Suprapubic skin (tissue), 4 donors: ENCODE measurements around the gene SLC5A3. TPM values are rescaled to one million over a fixed set of nuclear protein-coding genes. Genes with fewer than 3 reads are reported as not detected.

Experiments used
- DNase-seq, 2 donors: peaks; one replicate each; pipeline ENCODE4 v3.0.0-alpha.2; 2019; ENCODE audit warnings: low spot score in 2 of 2
- H3K27ac ChIP-seq: fragments of 200-600 bp; sonication (generic); one replicate; pipeline ENCODE4 v1.5.1; 2019
- H3K27me3 ChIP-seq: fragments of 200-600 bp; sonication (generic); one replicate; pipeline ENCODE4 v1.5.1; 2019
- H3K36me3 ChIP-seq: fragments of 200-600 bp; sonication (generic); one replicate; pipeline ENCODE4 v1.5.1; 2019
- H3K4me1 ChIP-seq: fragments of 200-600 bp; sonication (generic); one replicate; pipeline ENCODE4 v1.5.1; 2019
- H3K4me3 ChIP-seq: fragments of 200-600 bp; sonication (generic); one replicate; pipeline ENCODE4 v1.5.1; 2019; ENCODE audit warnings: mild to moderate bottlenecking
- H3K9me3 ChIP-seq: fragments of 200-600 bp; sonication (generic); one replicate; pipeline ENCODE4 v1.5.1; 2019
- CTCF ChIP-seq, 2 donors: fragments of 200-600 bp in 1 of 2; fragments of 450-650 bp in 1 of 2; sonication (generic) in 1 of 2; IDR thresholded peaks; one replicate each; pipeline ENCODE4 v1.5.1; 2016 to 2019; ENCODE audit warnings: antibody characterized with exemption in 2 of 2, mild to moderate bottlenecking in 1 of 2, moderate library complexity in 1 of 2
- EP300 ChIP-seq: sonication (generic); formaldehyde crosslinking; IDR thresholded peaks from one replicate; pipeline ENCODE4 v1.6.1; 2017; ENCODE audit warnings: antibody characterized with exemption
- POLR2A ChIP-seq, 2 donors: fragments of 450-650 bp; IDR thresholded peaks; one replicate each; pipeline ENCODE4 v1.6.1; 2017; ENCODE audit warnings: antibody characterized with exemption in 2 of 2, mild to moderate bottlenecking in 2 of 2, moderate library complexity in 2 of 2
- POLR2AphosphoS5 ChIP-seq, 3 donors: sonication (generic); formaldehyde crosslinking; IDR thresholded peaks; one replicate each; pipeline ENCODE4 v1.6.1; 2017; ENCODE audit warnings: antibody characterized with exemption in 3 of 3
- WGBS: methylation state at CpG from one replicate; pipeline ENCODE4 v1.1.5; 2018; 5-methylcytosine and 5-hydroxymethylcytosine counted together
- total RNA-seq, 4 donors: library from RNA; depleted of rRNA; stranded (reverse); fragments of >200 nt; gene quantifications; one replicate each; pipeline ENCODE4 v1.1.0, GENCODE V29; 2016

The SLC5A3 gene
- total RNA-seq, 4 donors from 2014 or later: 35.8 to 58.1 (median 48.5) TPM

DNA sequence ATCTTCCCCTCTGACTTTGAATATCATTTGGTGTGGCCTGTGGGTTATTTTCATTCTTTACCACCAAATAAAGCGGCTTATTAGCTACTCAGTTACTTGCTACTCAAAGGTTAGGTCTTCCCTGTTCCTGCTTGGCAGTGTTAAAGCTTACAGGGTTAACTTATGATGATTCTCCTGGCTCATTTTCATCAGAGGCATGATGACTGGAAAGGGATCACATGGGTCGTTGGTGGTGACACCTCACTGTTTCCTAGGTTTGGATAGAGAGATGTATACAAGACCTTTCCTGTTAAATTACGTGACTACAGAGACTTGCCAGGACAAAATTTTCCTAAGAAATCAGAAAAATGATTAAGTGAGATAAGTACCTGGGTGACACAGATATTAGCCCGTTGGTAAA is 27.4 kb downstream of the SLC5A3 start:
- H3K36me3 ChIP-seq: peaks cover 8% of the 10 kb centered on the region
- H3K27ac ChIP-seq: no peak overlapping the region
- H3K4me1 ChIP-seq: peaks cover 13% of the 10 kb centered on the region
- TF ChIP-seq POLR2A (IDR thresholded peaks at IDR 0.05) (no peak), POLR2AphosphoS5 (IDR thresholded peaks at IDR 0.05) (no peak), EP300 (no peak), CTCF (IDR thresholded peaks at IDR 0.05) (no peak)
- H3K27me3 ChIP-seq: no peaks in the 10 kb centered on the region
- no peak overlapping the region for H3K4me3 ChIP-seq
- no peaks in the 10 kb centered on the region for H3K9me3 ChIP-seq
- no peak for DNase-seq
- 55% methylated on average over 4 of the region's 4 CpGs for WGBS

GRCh38 chr21:34105947-34106541 is 32.7 kb downstream of the SLC5A3 start:
- no peaks in the 10 kb centered on the region for H3K27me3 ChIP-seq
- no peak for DNase-seq
- no peak overlapping the region for H3K4me3 ChIP-seq
- no peak overlapping the region for H3K27ac ChIP-seq
- H3K36me3 ChIP-seq: no peaks in the 10 kb centered on the region
- TF ChIP-seq POLR2A (IDR thresholded peaks at IDR 0.05) (no peak), CTCF (IDR thresholded peaks at IDR 0.05) (no peak), EP300 (no peak), POLR2AphosphoS5 (IDR thresholded peaks at IDR 0.05) (no peak)
- no peaks in the 10 kb centered on the region for H3K9me3 ChIP-seq
- peaks cover 7% of the 10 kb centered on the region for H3K4me1 ChIP-seq

- no peaks in the 10 kb centered on the region for H3K9me3 ChIP-seq
- H3K27ac ChIP-seq: no peak overlapping the region
- H3K4me3 ChIP-seq: no peak overlapping the region
- H3K36me3 ChIP-seq: no peaks in the 10 kb centered on the region
- DNase-seq: no peak
- TF ChIP-seq EP300: no peak
- TF ChIP-seq POLR2AphosphoS5 (IDR thresholded peaks at IDR 0.05): no peak
- no peak for TF ChIP-seq CTCF (IDR thresholded peaks at IDR 0.05)
- no peak for TF ChIP-seq POLR2A (IDR thresholded peaks at IDR 0.05)
- H3K4me1 ChIP-seq: no peaks in the 10 kb centered on the region
- WGBS: 80% methylated on average over 1 of the region's 1 CpG
- H3K27me3 ChIP-seq: no peaks in the 10 kb centered on the region
Observed at GRCh38 chr21:34107606-34108005, 34.2 kb downstream of the SLC5A3 start.

DNA sequence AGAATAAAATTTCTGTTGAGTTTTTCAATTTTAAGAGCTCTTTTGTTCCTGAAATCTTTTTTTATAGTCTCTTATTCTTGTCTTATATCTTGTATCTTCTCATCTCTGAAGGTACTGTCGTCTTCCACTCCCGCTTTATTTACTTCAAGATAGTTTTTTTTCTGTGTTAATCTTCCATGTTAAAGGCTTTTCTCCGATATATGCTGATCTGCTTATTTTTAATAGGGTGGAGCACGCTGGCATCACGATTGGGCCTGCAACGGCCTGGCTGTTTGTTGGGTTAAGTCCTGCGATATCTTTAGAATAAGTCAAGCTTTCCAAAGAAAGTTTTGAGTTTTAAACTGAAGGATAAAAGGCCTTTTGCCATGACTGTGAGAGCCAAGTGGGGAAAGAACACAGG is 35.7 kb downstream of the SLC5A3 start:
- WGBS: 79% methylated on average over 7 of the region's 7 CpGs
- H3K4me1 ChIP-seq: peaks cover 4% of the 10 kb centered on the region
- no peak for DNase-seq
- no peak overlapping the region for H3K27ac ChIP-seq
- TF ChIP-seq EP300 (no peak), POLR2AphosphoS5 (IDR thresholded peaks at IDR 0.05) (no peak), POLR2A (IDR thresholded peaks at IDR 0.05) (no peak), CTCF (IDR thresholded peaks at IDR 0.05) (no peak)
- no peak overlapping the region for H3K4me3 ChIP-seq
- no peaks in the 10 kb centered on the region for H3K36me3 ChIP-seq
- H3K9me3 ChIP-seq: no peaks in the 10 kb centered on the region
- H3K27me3 ChIP-seq: no peaks in the 10 kb centered on the region

GRCh38 chr21:34110594-34111202 is 37.3 kb downstream of the SLC5A3 start:
- 98% methylated on average over 8 of the region's 8 CpGs for WGBS
- TF ChIP-seq POLR2AphosphoS5 (IDR thresholded peaks at IDR 0.05) (no peak), POLR2A (IDR thresholded peaks at IDR 0.05) (no peak), CTCF (IDR thresholded peaks at IDR 0.05) (no peak), EP300 (no peak)

More at GRCh38 chr21:34110594-34111202, 37.3 kb downstream of the SLC5A3 start:
- Histone ChIP-seq H3K4me1 (peaks cover 4% of the 10 kb centered on the region), H3K4me3 (no peak overlapping the region), H3K27ac (no peak overlapping the region), H3K27me3 (no peaks in the 10 kb centered on the region), H3K9me3 (no peaks in the 10 kb centered on the region), H3K36me3 (no peaks in the 10 kb centered on the region)
- DNase-seq: no peak
